Uterus (tissue), 4 donors: ENCODE data around the gene CD164L2. TPM values are rescaled to one million over a fixed set of nuclear protein-coding genes. Genes with fewer than 3 reads are reported as not detected.

Experiments
- DNase-seq, 2 donors: peaks; one replicate each; pipeline ENCODE4 v3.0.0-alpha.2; 2019 to 2020
- H3K27ac ChIP-seq, 2 donors: fragments of 200-600 bp; sonication (generic); 1 replicate in 1 of 2; 2 replicates in 1 of 2; pipeline ENCODE4 v1.5.1; 2016 to 2018
- H3K27me3 ChIP-seq, 2 donors: fragments of 200-600 bp; sonication (generic); one replicate each; pipeline ENCODE4 v1.5.1; 2018 to 2019; ENCODE audit warnings: control low read depth in 1 of 2
- H3K36me3 ChIP-seq, 2 donors: fragments of 200-600 bp; sonication (generic); one replicate each; pipeline ENCODE4 v1.5.1; 2019; ENCODE audit warnings: control low read depth in 1 of 2
- H3K4me1 ChIP-seq, 2 donors: fragments of 200-600 bp; sonication (generic); one replicate each; pipeline ENCODE4 v1.5.1; 2018 to 2019; ENCODE audit warnings: control low read depth in 1 of 2
- H3K4me3 ChIP-seq, 2 donors: fragments of 200-600 bp; sonication (generic); 1 replicate in 1 of 2; 2 replicates in 1 of 2; pipeline ENCODE4 v1.5.1; 2018 to 2019; ENCODE audit warnings: mild to moderate bottlenecking in 1 of 2
- H3K9me3 ChIP-seq, 2 donors: fragments of 200-600 bp; sonication (generic); one replicate each; pipeline ENCODE4 v1.5.1; 2019; ENCODE audit warnings: control low read depth in 1 of 2
- CTCF ChIP-seq, 4 experiments: fragments of 200-600 bp in 2 of 4; fragments of 450-650 bp in 2 of 4; sonication (generic) in 2 of 4; IDR thresholded peaks; one replicate each; pipeline ENCODE4 v1.5.1; 2016 to 2019; ENCODE audit warnings: antibody characterized with exemption in 4 of 4, mild to moderate bottlenecking in 2 of 4, moderate library complexity in 1 of 4
- POLR2A ChIP-seq, 2 donors: fragments of 450-650 bp; IDR thresholded peaks; one replicate each; pipeline ENCODE4 v1.6.1; 2016; ENCODE audit warnings: antibody characterized with exemption in 2 of 2, mild to moderate bottlenecking in 1 of 2, moderate library complexity in 1 of 2
- intact Hi-C: fragments of 100-400 bp; cut with DNase I; formaldehyde crosslinking; loops from one replicate; pipeline ENCODE4 v1.15.1; 2023; ENCODE audit warnings: low total_unique reads
- total RNA-seq, 4 donors: library from RNA; depleted of rRNA in 3 of 4; stranded (reverse); fragments of >200 nt in 3 of 4; gene quantifications; one replicate each; pipeline versions ENCODE4 v1.1.0 to v1.2.4, GENCODE V29; 2014 to 2023
- donor health status: DM: yes; HTN: yes; CAD: no.

CD164L2 gene
- total RNA-seq, 4 donors from 2014 or later = 0.69 TPM; not detected in 3

- peaks cover 6 to 18% of the 10 kb centered on the region in 2 donors for H3K4me1 ChIP-seq
- no peaks in the 10 kb centered on the region for H3K27me3 ChIP-seq
- intact Hi-C loops = no loop called here
- no peaks in the 10 kb centered on the region for H3K36me3 ChIP-seq
- H3K4me3 ChIP-seq = peak overlapping the region in 1 of 2 donors; percentile 12
- no peak for TF ChIP-seq CTCF (IDR thresholded peaks at IDR 0.05)
- TF ChIP-seq POLR2A (IDR thresholded peaks at IDR 0.05) = no peak
- H3K27ac ChIP-seq = peak overlapping the region; percentile 68 to 80
- no peaks in the 10 kb centered on the region for H3K9me3 ChIP-seq
- peak in 1 of 2 donors; percentile 31 for DNase-seq
These were observed 45.3 kb upstream of the CD164L2 start for GRCh38 chr1:27428316-27429028.

- intact Hi-C loops = no loop called here
These were observed 44.7 kb upstream of the CD164L2 start for GRCh38 chr1:27427816-27428315.

GRCh38 chr1:27427329-27427728 lies 44.2 kb upstream of the CD164L2 start:
- Histone ChIP-seq H3K36me3 (no peaks in the 10 kb centered on the region), H3K9me3 (no peaks in the 10 kb centered on the region), H3K27ac (peak overlapping the region; percentile 68 to 80), H3K27me3 (no peaks in the 10 kb centered on the region), H3K4me3 (no peak overlapping the region), H3K4me1 (peaks cover 6 to 18% of the 10 kb centered on the region in 2 donors)
- no peak for DNase-seq
- intact Hi-C loops = no loop called here
- no peak for TF ChIP-seq CTCF (IDR thresholded peaks at IDR 0.05)
- TF ChIP-seq POLR2A (IDR thresholded peaks at IDR 0.05) = no peak

More at GRCh38 chr1:27427816-27428315, 44.7 kb upstream of the CD164L2 start:
- H3K4me3 ChIP-seq = peak overlapping the region in 1 of 2 donors; percentile 12
- H3K9me3 ChIP-seq = no peaks in the 10 kb centered on the region
- no peak for DNase-seq
- peak overlapping the region; percentile 68 to 80 for H3K27ac ChIP-seq
- H3K36me3 ChIP-seq = no peaks in the 10 kb centered on the region
- H3K4me1 ChIP-seq = peaks cover 6 to 18% of the 10 kb centered on the region in 2 donors
- no peaks in the 10 kb centered on the region for H3K27me3 ChIP-seq
- TF ChIP-seq CTCF (IDR thresholded peaks at IDR 0.05) = no peak
- TF ChIP-seq POLR2A (IDR thresholded peaks at IDR 0.05) = no peak

- no peaks in the 10 kb centered on the region for H3K27me3 ChIP-seq
- H3K36me3 ChIP-seq = no peaks in the 10 kb centered on the region
- no peak for DNase-seq
- intact Hi-C loops = no loop called here
- no peak overlapping the region for H3K4me3 ChIP-seq
- H3K9me3 ChIP-seq = no peaks in the 10 kb centered on the region
- no peak for TF ChIP-seq CTCF (IDR thresholded peaks at IDR 0.05)
- no peak for TF ChIP-seq POLR2A (IDR thresholded peaks at IDR 0.05)
- no peak overlapping the region for H3K27ac ChIP-seq
- peaks cover 14% of the 10 kb centered on the region in 2 donors for H3K4me1 ChIP-seq
These were observed 40.6 kb upstream of the CD164L2 start for GRCh38 chr1:27423709-27424108.
